HT1080 (cell line): ENCODE results near the gene MRPL50. TPM values are rescaled to one million over a fixed set of nuclear protein-coding genes. Genes with fewer than 3 reads are reported as not detected.

Source experiments
- DNase-seq: peaks from one replicate; pipeline ENCODE4 v3.0.0-alpha.2; 2015; ENCODE audit warnings: low read depth
- total RNA-seq: library from RNA; depleted of rRNA; stranded (reverse); fragments of >200 nt; shearing (Covaris generic); gene quantifications from 2 replicates; pipeline ENCODE4 v1.2.3, GENCODE V29; 2014

Gene MRPL50
- total RNA-seq, 1 experiment from 2014 or later: 25.2 TPM

DNA sequence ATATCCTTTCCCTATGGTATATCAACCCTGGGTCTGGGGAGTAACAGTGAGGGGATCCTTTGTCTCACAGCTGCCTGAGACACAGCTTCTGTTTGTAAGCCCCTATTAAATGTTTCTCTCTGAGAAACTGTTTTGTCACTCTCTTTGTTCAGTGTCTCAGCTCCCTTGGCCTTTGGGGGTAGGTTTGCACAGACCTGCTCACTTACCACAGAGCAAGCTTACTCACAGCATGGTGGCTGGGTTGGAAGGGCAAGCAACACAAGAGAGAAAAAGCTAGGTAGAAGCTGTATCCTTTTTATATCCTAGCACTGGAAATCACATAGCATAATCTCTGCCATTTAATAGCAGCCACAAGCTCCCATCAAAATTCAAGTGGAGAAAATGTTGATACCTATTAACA is 18.1 kb downstream of the MRPL50 start:
- DNase-seq: no peak

DNA sequence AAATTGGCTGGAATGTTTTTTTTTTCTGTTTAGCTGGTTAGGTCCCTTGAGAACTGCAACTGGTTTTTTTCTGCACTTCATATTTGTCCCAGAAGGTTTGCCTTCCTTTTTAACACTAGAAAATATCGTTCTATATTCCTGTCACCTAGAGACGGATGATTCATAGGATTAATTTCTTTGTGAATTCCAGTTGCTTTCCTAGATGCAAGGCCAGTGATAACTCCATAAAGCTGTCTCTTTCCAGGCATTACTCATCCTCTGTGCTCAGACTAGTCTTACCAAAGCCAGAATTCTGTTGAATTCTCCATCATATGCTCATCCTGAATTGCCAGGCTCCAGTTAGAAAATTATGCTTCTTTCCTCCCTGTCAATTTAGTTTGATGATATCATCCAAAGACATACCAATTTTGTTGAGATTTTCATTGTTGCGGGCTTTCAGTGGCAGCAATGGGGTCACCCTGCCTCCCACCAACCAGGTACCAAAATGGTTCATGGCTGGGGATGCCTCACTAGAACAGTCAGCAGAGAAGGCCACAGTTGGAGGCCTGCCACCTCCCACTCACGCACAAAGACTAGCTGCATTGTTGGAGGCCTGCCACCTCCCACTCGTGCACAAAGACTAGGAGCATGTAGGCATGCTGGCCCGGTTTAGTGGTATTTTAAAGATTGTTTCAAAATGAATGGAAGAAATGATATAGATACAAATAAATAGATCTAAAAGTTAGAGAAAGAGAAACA is 22.1 kb downstream of the MRPL50 start:
- peak; percentile 56 for DNase-seq

DNA sequence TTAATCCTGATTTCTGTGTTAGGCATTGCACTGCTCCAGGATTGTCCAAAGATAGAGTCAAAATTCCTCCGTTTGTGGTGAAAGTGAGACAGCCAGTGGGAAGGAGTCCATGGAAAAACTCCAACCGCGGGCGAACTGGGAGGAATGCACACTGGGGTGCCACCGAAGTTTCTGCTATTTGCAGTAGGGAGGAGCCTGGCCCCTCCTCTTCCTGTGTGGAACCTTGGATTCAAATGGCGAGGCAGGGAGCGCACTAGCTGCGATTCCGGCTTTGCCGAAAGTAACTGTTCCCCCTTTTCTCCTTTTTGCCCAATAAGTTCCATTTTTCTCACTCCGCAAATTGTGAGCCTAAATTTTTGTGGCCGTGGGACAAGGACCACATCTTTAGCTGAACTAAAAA is 22.9 kb downstream of the MRPL50 start:
- DNase-seq: no peak

DNA sequence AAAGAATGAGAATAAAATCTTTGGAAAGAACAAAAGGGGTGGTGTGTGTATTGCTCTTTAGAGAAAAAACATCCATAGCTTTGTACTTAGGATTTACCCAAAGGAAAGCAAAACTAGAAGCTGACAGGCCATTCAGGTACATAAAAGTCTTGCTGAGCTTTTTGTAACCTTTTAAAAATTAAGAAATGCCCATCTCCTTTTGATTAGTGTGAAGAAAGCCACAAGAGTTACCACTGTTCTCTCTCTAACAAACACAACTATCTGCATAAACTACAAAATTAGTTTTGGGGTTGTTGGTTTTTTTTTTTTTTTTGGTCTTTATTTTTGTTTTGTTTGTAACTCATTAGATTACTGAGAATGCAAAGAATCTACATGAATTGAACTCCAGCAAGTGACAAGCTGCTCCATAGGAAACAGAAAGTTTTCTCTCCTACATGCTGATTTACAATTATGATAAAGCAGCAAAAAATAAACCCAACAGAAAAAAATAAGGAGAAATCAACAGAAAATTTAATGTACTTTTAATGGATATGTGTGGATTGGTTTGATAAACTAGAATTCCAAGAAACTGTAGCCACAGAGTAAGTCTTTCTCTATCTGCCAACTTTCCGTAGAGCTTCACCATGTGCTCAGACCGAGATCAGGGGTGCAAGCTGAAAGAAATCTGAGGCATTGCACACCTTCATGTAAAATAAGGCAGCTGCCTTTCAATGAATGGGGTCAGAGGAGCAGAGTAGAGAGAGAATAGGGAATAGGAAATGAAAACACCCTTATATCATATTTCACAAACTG is 25.9 kb downstream of the MRPL50 start:
- DNase-seq: no peak

DNA sequence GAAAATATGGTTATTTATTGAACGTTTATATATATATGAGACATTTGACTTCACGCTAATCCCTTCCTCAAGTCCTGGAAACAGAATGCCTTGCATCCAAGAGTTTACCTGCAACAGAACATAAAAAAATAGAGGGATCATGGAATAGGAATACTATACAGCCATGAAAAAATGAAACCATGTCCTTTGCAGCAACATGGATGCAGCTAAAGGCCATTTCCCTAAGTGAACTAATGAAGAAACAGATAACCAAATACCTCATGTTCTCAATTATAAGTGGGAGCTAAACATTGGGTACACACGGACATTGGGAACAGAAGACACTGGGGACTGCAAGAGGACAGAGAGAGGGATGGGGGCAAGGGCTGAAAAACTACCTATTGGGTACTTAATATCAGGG is 26.6 kb downstream of the MRPL50 start:
- no peak for DNase-seq

DNA sequence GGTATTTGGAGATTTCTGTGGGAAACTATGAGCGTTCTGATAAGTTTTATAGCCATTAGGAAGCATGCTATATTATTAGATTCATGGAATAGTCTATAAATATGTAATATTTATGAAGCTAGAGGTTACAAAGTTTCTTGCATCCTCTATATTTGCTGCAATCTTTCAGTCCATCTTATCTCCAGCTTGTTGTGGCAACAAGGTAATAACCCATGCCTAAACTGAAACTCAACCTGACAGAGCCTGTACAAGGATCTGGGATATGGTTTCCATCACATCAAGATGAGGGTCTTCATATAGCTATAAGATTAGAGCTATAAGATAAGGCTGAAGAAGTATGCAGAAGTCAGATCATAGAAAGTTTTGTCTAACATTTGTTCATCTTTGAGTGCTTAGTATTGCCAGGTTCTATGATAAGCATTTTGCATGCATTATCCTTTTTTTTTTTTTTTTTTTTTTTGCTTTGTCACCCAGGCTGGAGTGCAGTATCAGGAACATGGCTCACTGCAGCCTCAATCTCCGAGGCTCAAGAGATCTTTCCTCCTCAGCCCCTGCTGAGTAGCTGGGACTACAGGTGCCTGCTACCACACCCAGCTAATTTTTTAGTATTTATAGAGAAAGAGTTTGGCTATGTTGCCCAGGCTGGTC is 28.4 kb downstream of the MRPL50 start:
- DNase-seq: no peak

DNA sequence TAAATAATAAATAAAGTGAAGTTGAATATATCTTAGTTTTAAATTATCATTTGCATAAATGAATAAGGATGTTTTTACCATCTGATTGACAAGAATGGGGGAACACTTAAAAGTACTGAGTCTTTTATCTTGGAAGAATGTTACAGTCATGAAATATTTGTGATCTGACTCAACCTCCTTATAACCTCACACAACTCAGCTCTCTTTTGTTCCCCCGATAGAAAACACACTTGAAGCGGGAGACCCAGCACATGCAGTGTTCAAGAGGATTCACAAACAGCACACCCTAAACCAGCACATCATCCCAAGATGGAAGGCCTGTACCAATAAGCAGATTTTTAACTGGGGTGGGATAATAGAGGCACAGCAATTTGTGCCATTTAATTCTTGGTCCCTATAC is 29.1 kb downstream of the MRPL50 start:
- peak; percentile 60 for DNase-seq

DNA sequence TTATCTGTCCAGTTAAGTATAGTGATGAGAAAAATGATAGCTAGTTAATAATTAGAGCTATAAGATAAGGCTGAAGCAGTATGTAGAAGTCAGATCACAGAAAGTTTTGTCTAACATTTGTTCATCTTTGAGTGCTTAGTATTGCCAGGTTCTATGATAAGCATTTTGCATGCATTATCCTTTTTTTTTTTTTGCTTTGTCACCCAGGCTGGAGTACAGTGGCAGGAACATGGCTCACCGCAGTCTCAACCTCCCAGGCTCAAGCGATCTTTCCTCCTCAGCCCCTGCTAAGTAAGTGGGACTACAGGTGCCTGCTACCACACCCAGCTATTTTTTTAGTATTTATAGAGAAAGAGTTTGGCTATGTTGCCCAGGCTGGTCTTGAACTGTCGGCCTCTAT is 31.1 kb downstream of the MRPL50 start:
- DNase-seq: no peak

DNA sequence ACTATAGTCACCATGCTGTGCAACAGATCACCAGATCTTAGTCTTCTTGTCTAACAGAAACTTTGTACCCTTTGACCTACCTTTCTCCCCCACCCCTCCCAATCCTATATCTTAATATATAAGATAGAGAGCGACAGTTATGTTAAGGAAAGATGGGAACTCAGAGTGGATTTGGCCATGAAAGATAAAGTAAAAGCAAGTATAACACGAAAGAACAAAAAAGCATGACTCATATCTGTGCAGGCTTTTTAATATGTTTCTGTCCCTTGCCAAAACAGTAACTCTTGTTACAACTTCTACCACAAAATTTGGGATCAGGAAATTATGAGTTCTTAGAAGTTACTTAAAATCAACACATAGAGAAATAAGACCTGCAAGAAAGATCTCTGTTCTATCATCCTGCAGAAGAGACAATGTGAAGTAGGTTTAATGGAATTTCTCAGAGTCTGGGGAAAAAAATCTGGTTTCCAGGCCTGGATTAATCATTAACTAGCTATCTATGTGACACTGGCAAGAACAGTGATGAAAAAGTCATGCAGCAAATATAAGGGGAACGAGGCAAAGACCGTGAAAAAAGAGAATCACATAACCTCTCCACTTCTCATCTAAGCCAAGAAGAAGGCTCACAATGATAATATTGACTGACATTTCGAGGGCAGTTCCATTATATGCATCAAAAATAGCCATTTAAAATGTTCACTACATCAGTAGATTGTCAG is 32.2 kb downstream of the MRPL50 start:
- no peak for DNase-seq

DNA sequence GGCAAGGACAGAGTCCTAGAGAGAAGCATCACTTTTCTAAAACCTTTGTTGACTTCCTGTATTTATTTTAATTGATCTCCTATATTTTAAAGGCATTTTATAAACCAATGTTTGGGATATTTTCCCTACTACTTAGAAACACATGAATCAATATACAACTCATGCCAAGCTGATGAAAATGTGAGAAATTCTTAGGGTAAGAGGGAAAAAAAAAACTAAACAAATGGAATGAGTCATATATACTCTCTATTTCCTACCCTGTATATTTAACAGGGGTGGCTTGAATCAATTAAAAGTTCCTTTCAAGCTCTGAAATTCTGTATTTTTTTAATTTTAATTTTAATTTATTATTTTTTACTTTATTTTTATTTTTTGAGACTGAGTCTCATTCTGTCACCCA is 33.2 kb downstream of the MRPL50 start:
- no peak for DNase-seq

DNA sequence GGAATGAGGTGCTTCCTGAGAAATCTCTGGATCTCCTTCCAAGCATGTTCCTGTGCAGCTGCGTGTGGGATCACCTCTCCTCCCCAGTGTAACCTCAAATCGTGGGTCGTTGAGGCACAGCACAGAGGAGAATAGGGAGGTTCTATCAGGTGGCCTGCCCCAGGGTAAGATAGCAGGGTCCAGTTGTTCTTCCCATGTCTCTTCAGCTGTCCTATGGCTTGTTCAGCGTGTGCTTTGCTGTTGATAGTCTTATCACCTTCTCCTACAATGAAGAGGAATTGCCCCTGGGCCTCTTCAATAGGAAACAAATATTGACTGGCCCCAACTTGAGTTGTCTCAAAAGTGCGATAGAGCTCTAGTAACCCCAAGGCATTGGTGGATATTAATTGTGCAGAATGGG is 36.0 kb downstream of the MRPL50 start:
- DNase-seq: no peak

DNA sequence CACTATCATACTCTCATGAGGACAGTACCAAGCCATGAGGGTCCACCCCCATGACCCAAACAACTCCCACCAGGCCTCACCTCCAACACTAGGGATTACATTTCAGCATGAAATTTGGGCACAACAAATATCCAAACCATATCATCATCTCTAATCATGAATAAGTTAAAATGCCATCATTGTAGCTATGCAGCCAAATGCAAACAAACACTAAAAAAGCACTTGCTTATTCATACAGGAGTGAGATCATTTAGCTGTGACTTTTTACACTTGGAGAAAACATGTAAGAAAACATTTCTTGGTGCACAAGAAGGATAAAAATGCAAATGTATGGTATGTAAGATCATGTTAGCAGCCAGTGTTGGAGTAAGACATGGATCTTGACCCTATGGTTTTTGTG is 37.8 kb downstream of the MRPL50 start:
- no peak for DNase-seq

DNA sequence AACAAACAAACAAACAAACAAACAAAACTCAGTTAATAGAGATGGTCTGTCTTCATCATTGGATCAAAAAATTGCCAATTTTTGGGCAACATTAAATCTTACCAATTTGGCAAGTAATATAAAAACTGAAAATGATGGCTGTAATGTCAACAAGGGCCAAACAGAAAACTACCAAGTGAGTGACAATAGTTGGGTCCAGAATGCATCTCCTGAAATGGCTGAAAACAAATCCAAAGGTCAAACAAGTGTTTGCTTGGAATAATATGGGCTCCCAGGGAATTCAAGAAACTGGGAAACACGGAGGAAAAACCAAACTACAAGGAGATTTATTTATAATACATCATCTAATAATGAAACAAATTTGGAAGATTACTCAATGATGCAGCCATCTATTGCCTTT is 38.7 kb downstream of the MRPL50 start:
- no peak for DNase-seq

DNA sequence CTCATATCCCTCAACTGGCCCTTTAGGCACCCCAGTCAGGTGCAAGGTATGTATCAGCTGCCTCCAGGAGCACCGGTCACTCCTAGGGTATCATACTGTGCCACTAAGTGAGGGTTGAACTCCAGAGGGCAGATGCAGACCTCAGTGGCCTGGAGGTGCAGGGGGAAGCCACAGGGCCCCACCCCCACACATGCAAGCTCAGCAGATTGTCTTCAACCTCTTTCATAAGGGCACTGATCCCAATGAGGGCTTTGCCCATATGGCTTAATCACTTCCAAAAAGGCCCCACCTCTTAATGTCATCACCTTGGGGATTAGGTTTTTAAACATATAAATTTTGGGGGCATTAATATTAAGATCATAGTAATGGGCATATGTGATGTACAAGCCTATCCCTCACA is 41.8 kb downstream of the MRPL50 start:
- no peak for DNase-seq

DNA sequence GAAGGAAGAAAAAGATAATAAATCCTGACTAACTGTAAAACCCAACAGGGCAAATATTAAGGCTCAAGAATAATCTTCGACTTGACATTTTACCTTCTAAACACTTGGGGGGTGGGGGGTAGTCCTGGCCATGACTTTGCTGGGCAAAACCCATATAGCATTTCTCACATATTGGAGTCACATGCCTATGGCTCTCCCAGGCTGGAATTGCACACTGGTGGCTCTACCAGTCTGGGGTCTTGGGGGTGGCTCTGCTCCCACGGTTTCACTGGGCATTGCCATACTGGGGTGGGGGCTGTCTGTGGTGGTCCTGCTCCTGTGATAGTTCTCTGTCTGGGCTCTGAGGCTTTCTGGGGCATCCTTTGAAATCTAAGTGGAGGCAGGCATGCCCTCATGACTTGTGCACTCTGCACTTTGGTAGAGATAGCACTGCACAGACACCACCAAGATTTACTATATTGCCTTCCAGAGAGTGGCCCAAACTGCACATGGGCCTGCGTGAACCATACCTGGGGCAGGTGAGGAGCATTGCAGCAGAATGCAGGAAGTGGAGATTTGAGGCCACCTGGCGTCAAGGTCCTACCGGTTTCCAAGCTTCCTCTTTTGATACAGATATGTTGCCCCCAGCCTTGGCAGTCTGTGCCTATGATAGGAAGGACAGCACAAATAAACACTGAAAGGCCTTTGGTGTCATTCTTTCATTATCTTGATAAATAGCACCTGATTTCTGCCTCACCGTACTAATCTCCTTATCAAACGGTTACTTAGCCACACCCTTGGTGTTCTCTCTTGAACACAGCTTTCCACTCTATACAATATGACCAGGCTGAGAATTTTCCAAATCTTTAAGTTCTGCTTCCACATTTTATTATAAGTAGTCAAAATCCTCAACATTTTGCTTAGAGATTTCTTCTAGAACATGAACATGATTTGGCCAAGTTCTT is 43.4 kb downstream of the MRPL50 start:
- DNase-seq: no peak

DNA sequence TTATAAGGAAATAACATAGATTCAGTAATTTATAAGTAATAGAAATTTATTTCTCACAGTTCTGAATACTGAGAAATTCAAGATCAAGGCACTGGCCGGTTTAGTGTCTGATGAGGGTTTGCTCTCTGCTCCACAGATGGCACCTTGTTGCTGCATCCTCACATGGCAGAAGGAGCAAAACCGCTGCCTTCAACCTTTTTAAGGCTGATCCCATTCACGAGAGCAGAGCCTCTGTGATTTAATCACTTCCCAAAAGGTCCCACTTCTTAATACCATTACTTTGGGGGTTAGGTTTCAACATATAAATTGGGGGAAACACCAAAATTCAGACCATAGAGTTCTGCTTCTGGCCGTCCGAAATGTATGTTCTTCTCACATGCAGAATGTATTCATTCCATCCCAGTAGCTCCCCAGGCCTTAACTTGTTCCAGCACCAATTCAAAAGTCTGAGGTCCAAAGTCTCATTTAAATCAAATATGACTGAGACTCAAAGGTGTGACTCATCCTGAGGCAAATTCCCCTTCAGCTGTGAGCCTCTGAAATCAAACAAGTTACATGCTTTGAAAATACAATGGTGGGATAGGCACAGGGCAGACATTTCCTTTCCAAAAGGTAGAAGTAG is 44.2 kb downstream of the MRPL50 start:
- DNase-seq: no peak

DNA sequence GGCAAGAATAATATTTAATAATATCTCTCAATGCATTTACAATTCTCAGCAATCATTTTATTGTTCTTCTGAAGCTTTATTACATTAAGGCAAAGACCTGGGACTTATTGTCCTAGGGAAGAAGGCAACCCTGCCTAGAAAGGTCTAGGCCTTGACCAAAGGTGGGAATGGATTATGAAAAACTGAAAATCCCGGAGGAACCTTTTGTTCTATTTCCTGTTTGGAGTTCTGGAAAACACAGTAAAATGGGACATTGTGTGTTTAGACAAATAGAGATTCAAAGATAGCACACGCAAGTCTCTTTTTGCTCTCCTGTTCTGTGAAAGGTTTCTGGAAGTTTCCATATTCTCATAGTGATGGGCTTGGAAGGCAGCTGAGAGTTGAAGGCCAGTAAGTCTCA is 44.7 kb downstream of the MRPL50 start:
- DNase-seq: no peak

DNA sequence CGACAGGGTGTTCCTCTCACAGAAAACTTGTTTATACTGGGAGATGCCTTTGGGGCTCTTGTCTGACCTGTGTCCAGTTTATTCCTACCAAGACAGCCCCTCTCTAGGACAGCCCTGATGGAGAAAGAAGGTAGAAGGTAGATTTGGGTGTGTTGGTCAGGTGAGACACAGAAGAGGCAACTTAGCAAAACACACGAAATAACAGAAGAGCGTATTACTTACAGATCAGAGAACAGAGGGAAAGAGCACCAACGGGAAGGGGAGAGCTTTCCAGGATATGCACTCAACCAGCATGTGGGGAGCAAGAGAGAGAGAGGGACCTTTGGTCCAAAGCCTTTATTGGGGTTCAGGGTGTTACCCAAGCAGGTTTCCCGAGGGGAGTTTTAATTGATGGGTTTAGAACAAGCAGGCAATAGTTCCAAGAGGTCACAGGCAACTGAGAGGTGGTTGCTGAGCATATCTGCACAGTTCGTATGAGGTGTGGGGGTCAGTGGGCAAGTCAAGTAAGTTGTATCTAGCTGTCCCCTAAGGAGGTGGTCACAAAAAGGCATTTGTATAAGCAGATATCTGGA is 45.4 kb downstream of the MRPL50 start:
- DNase-seq: no peak

DNA sequence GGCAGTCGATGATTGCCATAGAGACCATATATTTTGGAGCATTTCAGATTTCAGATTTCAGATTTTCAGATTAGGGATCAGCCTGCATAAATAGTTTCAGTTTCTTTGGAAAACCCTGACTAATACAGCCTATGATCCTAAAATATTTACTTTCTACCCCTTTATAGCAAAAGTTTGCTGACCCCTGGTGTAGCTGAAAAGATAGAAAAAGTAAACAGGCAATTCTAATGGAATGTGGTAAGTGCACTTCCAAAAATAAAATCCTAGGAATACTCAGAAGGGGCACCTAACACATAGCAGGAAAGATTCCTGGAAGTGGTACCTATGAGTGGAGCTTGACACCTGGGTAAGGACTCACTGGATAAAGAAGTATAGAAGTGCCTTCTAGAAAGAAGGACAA is 48.1 kb downstream of the MRPL50 start:
- DNase-seq: no peak

DNA sequence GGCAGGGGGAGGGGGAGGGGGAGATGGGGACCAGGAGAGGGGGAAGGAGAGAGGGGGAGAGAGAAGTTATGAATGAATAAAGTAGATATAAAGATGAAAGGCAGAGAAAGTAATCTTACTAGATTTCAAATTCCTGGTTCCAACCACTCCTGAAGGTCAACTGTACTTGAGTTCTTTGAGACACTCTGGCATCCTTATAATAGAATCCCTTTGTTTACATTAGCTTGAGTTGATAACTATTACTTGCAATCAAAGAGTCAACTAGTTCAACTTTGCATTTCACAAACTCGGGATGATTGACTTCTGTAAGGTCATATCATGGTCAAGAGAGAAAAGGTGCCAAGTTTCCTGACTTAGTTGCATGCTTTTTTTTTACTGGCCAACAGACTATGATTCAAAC is 55.8 kb downstream of the MRPL50 start:
- DNase-seq: no peak
